T-helper 17 cell (primary cell): ENCODE measurements around the gene PLCH1. TPM values are rescaled to one million over a fixed set of nuclear protein-coding genes. Genes with fewer than 3 reads are reported as not detected.

ENCODE experiments used
- ATAC-seq: fragments of 150-1000 bp; cut with Tn5 transposase; 2 replicates; pipeline ENCODE4 v1.10.0; 2021; ENCODE audit warnings: mild to moderate bottlenecking, moderate library complexity
- DNase-seq, 3 donors: peaks; one replicate each; pipeline versions ENCODE4 v3.0.0 to v3.0.0-alpha.2; 2020 to 2021
- H3K9me3 ChIP-seq: one replicate; pipeline ENCODE4 v1.7.0; 2013; ENCODE audit warnings: low read length, mild to moderate bottlenecking; ENCODE audit not compliant: control insufficient read depth, poor library complexity, severe bottlenecking
- H3K27ac Mint-ChIP-seq: one replicate; pipeline ENCODE4 v1.8.0; 2022; ENCODE audit warnings: mild to moderate bottlenecking, moderate library complexity, mixed read lengths
- H3K27me3 Mint-ChIP-seq: one replicate; pipeline ENCODE4 v1.8.0; 2022; ENCODE audit warnings: mixed read lengths
- H3K36me3 Mint-ChIP-seq: one replicate; pipeline ENCODE4 v1.8.0; 2022; ENCODE audit warnings: low read depth, mixed read lengths
- H3K4me1 Mint-ChIP-seq: one replicate; pipeline ENCODE4 v1.8.0; 2022; ENCODE audit warnings: mild to moderate bottlenecking, mixed read lengths
- H3K4me3 Mint-ChIP-seq: one replicate; pipeline ENCODE4 v1.8.0; 2022; ENCODE audit warnings: mild to moderate bottlenecking, moderate library complexity, mixed read lengths
- total RNA-seq, 4 donors: library from RNA in 2 of 4; stranded (reverse) in 2 of 4; gene quantifications; one replicate each; pipeline ENCODE4 v1.2.3 and lab custom pipeline; 2022 to 2026

The PLCH1 gene
- total RNA-seq, 2 donors from 2014 or later, result 0.15 to 0.83 TPM

DNA sequence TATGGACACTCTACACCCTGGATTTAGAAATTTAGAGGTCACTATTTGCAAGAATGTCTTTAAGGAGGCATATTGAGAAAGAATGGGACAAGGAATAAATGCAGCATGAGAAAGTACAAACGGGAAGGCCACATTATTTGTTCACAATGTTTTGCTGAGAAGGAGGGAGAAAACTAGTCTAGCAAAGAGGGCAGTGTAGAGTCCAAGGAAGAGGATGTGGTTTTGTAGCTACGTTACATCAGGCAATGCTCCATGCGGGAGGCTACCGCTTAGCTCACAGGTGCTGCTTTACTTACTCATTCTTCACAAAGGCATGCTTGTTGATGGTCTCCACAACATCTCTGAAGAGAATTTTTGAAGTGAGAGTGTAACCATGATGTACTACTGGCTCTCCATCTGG, 191.1 kb downstream of the PLCH1 start:
- Mint-ChIP-seq H3K4me3 (no peak overlapping the region), H3K27ac (no peak overlapping the region), H3K27me3 (no peaks in the 10 kb centered on the region), H3K36me3 (no peaks in the 10 kb centered on the region), H3K4me1 (peaks cover 2% of the 10 kb centered on the region)
- H3K9me3 ChIP-seq, result no peaks in the 10 kb centered on the region
- ATAC-seq (no peak), DNase-seq (no peak)

DNA sequence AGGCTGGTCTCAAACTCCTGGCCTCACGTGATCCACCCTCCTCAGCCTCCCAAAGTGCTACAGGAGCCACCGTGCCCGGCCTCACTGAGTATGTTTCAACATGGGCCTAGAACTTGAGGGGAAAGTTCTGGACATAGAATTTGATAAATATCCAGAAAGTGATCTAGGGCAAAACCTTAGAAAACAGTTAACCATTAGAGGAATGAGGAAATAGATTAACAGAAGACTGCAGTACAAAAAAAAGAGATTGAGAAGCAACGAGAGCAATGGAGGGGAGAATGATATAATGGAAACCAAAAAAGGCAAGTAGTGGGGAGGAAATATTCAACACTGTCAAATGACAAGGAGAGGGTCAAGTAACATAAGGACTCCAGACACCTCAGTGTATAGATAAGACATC, 191.5 kb downstream of the PLCH1 start:
- no peak for ATAC-seq
- DNase-seq, result no peak
- no peaks in the 10 kb centered on the region for H3K9me3 ChIP-seq
- no peaks in the 10 kb centered on the region for H3K36me3 Mint-ChIP-seq
- no peak overlapping the region for H3K4me3 Mint-ChIP-seq
- no peaks in the 10 kb centered on the region for H3K27me3 Mint-ChIP-seq
- H3K27ac Mint-ChIP-seq, result no peak overlapping the region
- H3K4me1 Mint-ChIP-seq, result peaks cover 2% of the 10 kb centered on the region

DNA sequence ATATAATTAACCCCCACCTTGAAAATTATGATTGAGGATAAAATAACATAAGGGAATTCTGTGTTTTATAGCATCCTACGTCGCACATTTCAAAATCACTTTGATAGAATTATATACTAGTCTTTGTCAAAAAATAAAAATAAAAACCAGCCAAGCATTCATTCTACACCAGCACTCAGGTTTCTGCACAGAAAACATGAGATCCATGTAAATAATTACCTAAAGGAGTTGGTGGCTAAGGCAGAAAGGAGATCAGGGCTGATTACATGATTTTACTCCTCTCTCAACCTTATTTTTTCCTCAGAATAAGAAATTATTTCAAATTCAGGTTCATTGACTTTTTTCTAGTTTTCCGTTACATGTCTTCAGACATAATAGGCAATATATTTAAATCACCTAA, 194.5 kb downstream of the PLCH1 start:
- H3K36me3 Mint-ChIP-seq, result no peaks in the 10 kb centered on the region
- no peaks in the 10 kb centered on the region for H3K27me3 Mint-ChIP-seq
- H3K9me3 ChIP-seq, result no peaks in the 10 kb centered on the region
- peaks cover 2% of the 10 kb centered on the region for H3K4me1 Mint-ChIP-seq
- no peak overlapping the region for H3K27ac Mint-ChIP-seq
- no peak overlapping the region for H3K4me3 Mint-ChIP-seq
- DNase-seq (no peak), ATAC-seq (no peak)

DNA sequence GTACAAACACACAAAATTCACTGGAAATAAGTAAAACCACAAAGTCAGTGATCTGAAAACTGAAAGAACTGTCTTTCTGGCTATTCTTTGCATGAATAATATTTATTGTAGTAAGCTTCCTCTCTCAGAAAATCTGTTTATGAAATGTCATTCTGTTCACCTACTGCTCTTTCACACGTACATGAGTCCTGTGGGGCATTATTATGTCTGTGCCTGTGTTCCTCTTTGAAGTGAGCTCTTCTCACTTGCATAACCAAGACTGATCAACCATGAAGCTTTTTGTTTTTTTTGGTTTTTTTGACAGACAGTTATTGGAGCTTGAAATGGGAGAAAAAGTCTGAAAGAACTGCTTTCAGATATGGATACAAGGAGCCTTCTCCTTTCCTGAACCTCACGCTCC, 195.8 kb downstream of the PLCH1 start:
- DNase-seq (no peak), ATAC-seq (no peak)
- H3K4me3 Mint-ChIP-seq, result no peak overlapping the region
- H3K9me3 ChIP-seq, result no peaks in the 10 kb centered on the region
- no peak overlapping the region for H3K27ac Mint-ChIP-seq
- no peaks in the 10 kb centered on the region for H3K36me3 Mint-ChIP-seq
- H3K27me3 Mint-ChIP-seq, result no peaks in the 10 kb centered on the region
- H3K4me1 Mint-ChIP-seq, result no peaks in the 10 kb centered on the region

DNA sequence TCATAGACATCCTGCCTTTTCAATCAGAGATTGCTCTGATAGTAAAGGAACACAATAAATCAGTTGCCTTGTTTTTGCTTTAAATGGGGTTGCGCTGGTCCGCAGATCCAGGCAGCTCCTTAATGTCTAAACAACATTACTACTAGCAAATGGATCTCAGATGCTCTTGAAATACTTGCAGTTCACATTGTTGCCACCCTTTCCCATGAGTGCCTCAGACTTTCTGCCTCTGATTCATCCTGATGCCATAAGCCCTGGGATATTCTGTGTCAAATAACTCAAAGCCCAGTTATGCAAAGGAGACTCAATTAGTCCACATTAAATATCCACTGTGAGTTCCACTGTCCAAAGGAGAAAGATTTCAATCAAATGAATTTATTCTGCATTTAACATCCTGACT, 196.7 kb downstream of the PLCH1 start:
- no peak for ATAC-seq
- H3K9me3 ChIP-seq, result no peaks in the 10 kb centered on the region
- DNase-seq, result no peak
- Mint-ChIP-seq H3K4me1 (no peaks in the 10 kb centered on the region), H3K27ac (no peak overlapping the region), H3K36me3 (no peaks in the 10 kb centered on the region), H3K4me3 (no peak overlapping the region), H3K27me3 (no peaks in the 10 kb centered on the region)

DNA sequence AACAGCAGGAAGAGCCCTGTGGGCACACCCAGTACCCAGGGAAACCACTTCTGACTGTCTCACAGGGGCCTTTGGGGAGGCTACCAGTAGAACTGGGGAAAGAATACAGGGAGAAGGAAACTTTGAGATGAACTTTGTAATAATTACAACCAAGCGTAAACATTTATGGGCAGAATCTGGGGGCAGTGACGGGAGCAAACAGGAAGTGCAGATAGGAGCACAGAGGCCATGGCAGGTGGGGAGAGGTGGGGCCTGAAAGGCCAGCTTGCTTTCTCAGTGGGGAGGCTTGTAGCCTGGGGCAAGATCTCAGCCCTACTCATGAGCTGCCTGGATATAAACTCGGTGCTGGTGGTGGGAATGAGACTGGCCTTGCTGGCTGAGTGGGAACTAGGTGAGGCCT, 209.8 kb downstream of the PLCH1 start:
- Mint-ChIP-seq H3K27ac (no peak overlapping the region), H3K4me3 (no peak overlapping the region), H3K27me3 (no peaks in the 10 kb centered on the region), H3K36me3 (no peaks in the 10 kb centered on the region), H3K4me1 (no peaks in the 10 kb centered on the region)
- peaks cover 5% of the 10 kb centered on the region for H3K9me3 ChIP-seq
- no peak for ATAC-seq
- no peak for DNase-seq

DNA sequence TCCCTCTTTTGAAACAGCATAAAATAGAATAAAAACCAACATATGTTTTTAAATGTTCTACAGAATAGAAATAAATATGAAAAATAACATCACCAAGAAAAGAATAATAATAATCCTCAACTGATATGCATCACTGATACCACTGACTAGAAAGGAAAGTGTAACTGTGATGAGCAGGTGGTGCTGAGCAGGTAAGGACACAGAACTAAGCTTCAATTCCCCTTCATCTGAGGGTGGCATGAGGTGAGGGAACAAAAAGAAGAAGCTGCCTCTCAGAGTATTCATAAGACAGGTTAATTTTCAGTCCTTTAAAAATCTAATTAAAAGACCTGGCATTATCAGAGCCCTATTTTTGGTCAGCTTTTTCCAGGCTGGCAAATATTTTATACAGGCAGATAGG, 216.3 kb downstream of the PLCH1 start:
- ATAC-seq (no peak), DNase-seq (no peak)
- no peaks in the 10 kb centered on the region for H3K9me3 ChIP-seq
- H3K27me3 Mint-ChIP-seq, result no peaks in the 10 kb centered on the region
- no peak overlapping the region for H3K4me3 Mint-ChIP-seq
- no peak overlapping the region for H3K27ac Mint-ChIP-seq
- no peaks in the 10 kb centered on the region for H3K4me1 Mint-ChIP-seq
- H3K36me3 Mint-ChIP-seq, result no peaks in the 10 kb centered on the region

DNA sequence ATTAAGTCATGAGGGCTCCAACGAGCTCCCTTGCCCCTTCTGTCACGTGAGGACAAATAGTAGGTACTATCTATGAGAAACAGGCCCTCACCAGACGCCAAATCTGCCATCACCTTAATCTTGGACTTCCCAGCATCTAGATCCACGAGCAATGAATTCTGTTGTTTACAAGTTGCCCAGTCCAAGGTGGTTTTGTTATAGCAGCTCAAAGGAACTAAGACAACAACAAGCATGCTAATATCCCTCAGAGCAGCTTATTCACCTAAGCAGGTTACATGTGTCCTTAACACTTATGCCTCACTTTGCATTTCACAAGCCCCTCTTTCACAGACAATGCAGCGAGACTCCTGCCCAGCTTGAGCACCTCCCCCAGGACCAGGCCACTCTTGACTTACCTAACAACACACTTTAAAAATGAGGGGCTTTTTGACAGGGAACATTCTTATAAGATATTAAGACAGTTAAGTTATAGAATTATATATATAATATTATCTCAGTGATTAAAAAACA, 219.5 kb downstream of the PLCH1 start:
- Mint-ChIP-seq H3K27me3 (no peaks in the 10 kb centered on the region), H3K4me3 (no peak overlapping the region), H3K4me1 (no peaks in the 10 kb centered on the region), H3K27ac (no peak overlapping the region), H3K36me3 (no peaks in the 10 kb centered on the region)
- H3K9me3 ChIP-seq, result no peaks in the 10 kb centered on the region
- DNase-seq (no peak), ATAC-seq (no peak)

DNA sequence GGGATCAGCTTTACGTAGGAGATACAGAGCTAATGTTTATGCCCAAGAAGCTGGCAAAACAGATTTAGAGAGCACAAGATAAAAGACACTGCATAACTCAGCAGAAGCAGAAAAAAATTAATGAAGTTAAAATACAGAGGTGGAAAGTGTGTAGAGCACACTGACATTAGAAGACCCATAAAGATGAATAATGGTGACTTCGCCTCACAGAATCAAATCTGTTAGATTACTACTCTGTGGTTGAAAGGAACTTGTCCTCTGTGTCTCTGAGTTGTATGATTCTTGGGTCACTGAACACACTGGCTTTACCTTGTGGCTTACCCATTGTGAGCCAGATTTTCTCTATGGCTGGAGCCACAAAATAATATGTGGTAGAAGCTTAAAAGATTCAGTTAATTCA, 224.4 kb downstream of the PLCH1 start:
- ATAC-seq (no peak), DNase-seq (no peak)
- H3K9me3 ChIP-seq, result no peaks in the 10 kb centered on the region
- no peaks in the 10 kb centered on the region for H3K36me3 Mint-ChIP-seq
- H3K27ac Mint-ChIP-seq, result no peak overlapping the region
- no peaks in the 10 kb centered on the region for H3K4me1 Mint-ChIP-seq
- peaks cover 4% of the 10 kb centered on the region for H3K27me3 Mint-ChIP-seq
- no peak overlapping the region for H3K4me3 Mint-ChIP-seq

DNA sequence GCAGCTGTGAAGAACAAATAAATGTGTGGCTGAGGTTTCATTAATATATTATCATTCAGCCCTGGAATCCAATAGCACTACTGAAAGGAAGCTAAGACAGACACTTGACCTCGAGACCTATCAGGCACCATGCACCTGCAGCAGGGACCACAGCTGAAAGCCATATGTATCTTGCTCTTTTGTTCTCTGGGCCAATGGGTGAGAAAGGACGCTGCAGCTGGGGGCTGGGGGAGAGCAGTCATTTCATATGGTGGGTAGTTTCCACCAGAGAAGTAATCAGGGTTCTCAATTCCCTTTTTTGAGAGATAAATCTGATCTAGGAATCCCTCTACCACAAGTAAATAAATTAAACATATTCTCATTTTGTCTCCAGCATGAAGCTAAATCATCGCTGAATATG, 225.8 kb downstream of the PLCH1 start:
- H3K27ac Mint-ChIP-seq, result no peak overlapping the region
- peaks cover 4% of the 10 kb centered on the region for H3K27me3 Mint-ChIP-seq
- no peak overlapping the region for H3K4me3 Mint-ChIP-seq
- ATAC-seq, result no peak
- no peaks in the 10 kb centered on the region for H3K36me3 Mint-ChIP-seq
- DNase-seq, result no peak
- no peaks in the 10 kb centered on the region for H3K4me1 Mint-ChIP-seq
- no peaks in the 10 kb centered on the region for H3K9me3 ChIP-seq

DNA sequence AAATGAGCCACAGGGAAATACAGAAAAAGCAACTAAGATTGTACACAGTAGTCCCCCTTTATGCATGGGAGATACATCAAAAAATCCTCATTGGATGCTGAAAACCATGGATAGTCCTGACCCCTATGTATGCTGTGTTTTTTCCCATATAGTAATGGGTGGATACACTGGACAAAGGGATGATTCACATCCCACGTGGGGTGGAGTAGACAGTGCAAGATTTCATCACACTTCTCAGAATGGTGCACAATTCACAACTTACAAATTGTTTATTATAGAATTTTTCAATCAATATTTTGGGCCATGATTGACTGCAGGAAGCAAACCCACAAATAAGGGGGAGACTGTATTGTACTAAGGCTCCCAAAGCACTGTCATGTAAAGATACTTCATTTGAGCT, 227.0 kb downstream of the PLCH1 start:
- ATAC-seq (no peak), DNase-seq (no peak)
- Mint-ChIP-seq H3K4me3 (no peak overlapping the region), H3K27me3 (peaks cover 4% of the 10 kb centered on the region), H3K4me1 (no peaks in the 10 kb centered on the region), H3K27ac (no peak overlapping the region), H3K36me3 (no peaks in the 10 kb centered on the region)
- H3K9me3 ChIP-seq, result no peaks in the 10 kb centered on the region

DNA sequence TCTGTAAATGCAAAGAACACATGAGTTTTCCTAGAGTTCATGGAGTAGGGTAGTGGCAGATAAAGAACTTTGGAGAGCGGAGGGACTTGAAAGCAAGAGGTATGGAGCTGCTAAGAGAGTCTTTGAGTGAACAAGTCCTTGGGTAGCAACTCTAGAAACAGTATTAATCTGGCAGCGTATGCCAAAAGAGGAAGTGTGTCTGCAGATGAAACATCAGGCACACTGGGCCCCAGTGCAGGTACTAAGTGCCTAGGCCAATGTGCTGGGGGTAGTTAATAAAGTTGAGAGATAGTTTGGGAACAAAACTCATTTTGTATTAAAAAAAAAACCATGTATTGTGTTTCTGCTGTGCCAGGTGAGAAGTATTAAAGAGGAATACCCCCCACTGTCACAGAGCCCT, 228.4 kb downstream of the PLCH1 start:
- Mint-ChIP-seq H3K36me3 (no peaks in the 10 kb centered on the region), H3K27me3 (peaks cover 4% of the 10 kb centered on the region), H3K27ac (no peak overlapping the region), H3K4me3 (no peak overlapping the region), H3K4me1 (no peaks in the 10 kb centered on the region)
- H3K9me3 ChIP-seq, result no peaks in the 10 kb centered on the region
- no peak for ATAC-seq
- no peak for DNase-seq

DNA sequence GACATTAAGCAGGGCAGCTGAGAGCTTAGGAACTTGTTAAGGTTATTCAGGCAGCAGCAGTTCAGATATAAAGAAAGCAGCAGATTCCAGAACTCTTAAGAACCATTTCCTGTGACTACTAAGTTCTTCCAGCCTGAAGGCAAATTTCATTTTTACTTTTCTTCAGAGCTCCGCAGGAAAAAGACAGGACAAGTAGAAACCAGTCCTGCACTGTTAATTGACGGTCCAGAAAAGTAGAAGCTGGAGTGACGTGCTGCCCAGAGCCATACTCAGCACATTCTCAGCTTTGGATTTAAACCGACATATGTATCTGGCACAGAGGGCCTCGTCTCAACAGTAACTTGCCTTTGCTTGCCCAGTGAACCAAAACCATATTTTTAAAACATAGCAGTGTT, 232.0 kb downstream of the PLCH1 start:
- ATAC-seq (no peak), DNase-seq (no peak)
- no peaks in the 10 kb centered on the region for H3K4me1 Mint-ChIP-seq
- no peak overlapping the region for H3K27ac Mint-ChIP-seq
- H3K9me3 ChIP-seq, result no peaks in the 10 kb centered on the region
- H3K27me3 Mint-ChIP-seq, result peaks cover 4% of the 10 kb centered on the region
- H3K4me3 Mint-ChIP-seq, result no peak overlapping the region
- H3K36me3 Mint-ChIP-seq, result no peaks in the 10 kb centered on the region

DNA sequence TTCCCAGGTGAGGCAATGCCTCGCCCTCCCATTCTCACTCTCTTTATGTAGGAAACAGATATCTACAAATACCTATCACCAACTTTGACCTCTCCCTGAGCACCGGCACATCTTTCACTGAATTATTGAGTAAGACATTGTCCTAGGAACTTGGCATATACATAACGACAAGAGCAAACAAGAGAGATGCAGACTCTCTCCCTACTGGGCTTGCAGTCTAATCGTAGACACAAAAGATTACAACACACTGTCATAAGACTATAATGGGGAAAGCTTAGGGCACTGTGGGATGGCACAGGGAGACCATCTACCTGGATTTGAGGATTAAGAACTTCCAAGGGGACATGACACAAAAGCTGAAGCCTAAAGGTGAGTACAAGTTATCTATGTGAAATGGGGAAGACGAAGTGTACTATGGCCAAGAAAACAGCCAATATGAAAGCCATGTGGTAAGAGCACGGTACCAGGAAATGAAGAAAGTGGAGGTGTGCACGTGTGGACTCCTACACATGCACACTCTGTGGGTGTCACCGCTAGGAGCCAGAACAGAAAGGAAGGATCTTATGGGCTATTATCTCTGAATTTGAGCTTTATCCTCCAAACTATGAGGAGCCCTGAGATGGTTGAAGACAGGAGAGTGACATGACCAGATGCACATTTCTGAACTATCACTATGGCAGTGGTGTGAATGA, 232.6 kb downstream of the PLCH1 start:
- H3K36me3 Mint-ChIP-seq, result no peaks in the 10 kb centered on the region
- DNase-seq (no peak), ATAC-seq (no peak)
- H3K4me1 Mint-ChIP-seq, result no peaks in the 10 kb centered on the region
- H3K4me3 Mint-ChIP-seq, result no peak overlapping the region
- H3K27me3 Mint-ChIP-seq, result peaks cover 4% of the 10 kb centered on the region
- no peaks in the 10 kb centered on the region for H3K9me3 ChIP-seq
- H3K27ac Mint-ChIP-seq, result no peak overlapping the region
